ENCODE results near the gene CTPS2.
"Not testable (repeated sequence)": the region's sequence is repeated elsewhere in the genome, so short reads cannot be mapped to it uniquely, and the experiment has no call there.

Gene CTPS2

GRCh38 chrX:16712548-16713155 lies at the start of gene CTPS2:
Gene CTPS2, minus strand, starts transcription at chrX:16712669. Its CDS starts 9,767 bp downstream, at chrX:16702902.
- DNase-seq = peak; percentile 13

DNA sequence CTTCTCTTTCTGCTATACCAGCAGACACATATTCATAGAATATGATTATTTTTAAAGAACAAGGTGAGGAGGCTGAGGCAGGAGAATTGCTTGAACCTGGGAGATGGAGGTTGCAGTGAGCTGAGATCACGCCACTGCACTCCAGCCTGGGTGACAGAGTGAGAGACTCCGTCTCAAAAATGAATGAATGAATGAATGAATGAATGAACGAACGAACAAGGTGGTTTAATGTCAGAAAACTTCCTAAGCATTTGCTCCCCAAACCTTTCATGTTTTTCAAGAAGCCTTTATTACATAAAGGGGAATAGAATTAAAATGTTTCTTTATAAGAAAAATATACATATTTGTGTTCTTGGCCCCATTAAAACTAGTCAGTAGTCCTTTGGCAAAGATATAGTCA lies 49.0 kb upstream of the CTPS2 start:
- not testable (repeated sequence) for DNase-seq

DNA sequence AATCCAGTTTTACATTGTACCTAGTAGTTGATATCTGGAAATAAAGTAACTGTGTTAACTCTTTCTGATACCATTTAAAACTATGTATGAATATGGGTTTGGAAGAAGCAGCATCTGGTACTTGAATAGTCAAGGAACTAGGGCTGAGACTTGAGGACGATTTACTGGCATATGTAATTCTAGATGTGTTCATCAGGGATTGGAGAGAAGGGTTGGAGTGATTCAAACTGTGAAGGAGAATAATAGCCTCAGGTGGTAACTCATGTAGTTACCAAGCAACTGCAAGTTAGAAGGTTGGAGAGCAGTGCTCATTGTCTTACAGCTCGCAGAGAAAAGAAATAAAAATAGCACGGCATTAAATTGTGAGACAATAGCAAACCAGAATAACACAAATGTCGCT lies 44.3 kb upstream of the CTPS2 start:
- no peak for DNase-seq

DNA sequence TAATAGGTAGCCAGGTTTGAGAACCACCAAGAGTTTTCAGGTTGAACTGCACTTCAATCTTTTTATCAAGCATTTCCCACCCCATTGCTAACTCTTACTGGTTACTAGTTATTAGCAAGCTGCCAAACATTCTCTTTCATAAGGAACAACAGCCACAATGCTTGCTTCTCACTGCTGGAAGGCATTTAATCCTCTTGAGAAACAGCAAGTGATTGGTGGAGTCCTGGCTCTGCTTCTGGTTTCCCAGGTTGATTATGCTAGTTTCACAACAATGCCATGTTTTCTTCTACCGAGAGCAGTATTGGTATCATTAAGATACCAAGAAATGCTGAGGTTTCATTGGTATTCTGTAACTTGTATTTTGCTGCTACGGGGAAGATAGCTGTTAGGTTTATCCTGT lies 41.5 kb upstream of the CTPS2 start:
- DNase-seq = no peak

- DNase-seq = no peak
Observed at GRCh38 chrX:16750136-16750535, 37.7 kb upstream of the CTPS2 start.

- no peak for DNase-seq
Observed at GRCh38 chrX:16748425-16748824, 36.0 kb upstream of the CTPS2 start.

GRCh38 chrX:16745659-16746058 lies 33.2 kb upstream of the CTPS2 start:
- no peak for DNase-seq

DNA sequence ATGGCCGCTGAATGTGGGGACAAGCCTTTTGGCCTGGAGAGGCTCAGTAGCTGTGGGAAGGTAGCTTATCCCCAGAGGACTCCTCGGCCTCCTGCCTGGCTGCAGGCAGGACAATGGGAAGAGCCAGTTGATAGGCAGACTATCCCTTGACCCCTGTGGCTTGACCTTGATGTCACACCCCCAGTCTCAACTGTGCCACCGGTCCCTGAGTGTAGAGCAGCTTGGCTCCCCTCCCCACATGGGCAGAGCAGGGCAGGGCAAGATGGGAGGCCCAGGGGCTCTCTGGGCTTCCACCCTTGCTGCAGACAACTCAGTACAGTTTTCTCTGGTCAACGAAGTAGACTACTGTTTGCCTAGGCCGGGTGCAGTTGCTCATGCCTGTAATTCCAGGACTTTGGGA lies 32.6 kb upstream of the CTPS2 start:
- DNase-seq = no peak

DNA sequence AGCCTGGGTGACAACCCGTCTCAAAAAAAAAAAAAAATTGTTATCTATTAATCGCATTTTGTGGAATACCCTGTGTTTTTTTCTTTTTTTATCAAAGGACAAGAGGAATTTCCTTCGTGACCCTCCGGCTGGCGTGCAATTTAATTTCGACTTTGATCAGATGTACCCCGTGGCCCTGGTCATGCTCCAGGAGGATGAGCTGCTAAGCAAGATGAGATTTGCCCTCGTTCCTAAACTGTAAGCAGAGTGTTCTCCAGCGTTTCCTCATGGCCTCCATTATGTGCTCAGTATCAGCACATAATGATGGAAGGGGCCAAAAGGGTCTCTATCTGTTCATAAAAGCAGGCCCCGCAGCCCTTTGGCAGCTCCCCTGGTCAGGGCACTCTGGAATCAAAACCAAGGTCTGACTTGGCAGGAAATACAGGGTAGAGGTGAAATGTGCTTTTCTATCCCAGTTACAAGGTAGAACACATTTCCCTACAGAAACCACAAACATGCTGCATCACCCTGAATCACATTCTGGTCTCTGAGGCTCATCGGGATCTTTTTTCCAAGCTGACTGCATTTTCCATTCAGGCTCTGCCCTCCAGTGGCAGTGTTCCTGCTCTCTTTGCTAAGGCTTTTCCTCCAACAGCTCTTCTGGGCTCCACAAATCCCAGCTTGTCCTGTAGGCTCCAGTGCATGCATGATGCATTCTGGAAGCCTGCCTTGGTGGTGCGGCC lies 31.3 kb upstream of the CTPS2 start:
- no peak for DNase-seq

DNA sequence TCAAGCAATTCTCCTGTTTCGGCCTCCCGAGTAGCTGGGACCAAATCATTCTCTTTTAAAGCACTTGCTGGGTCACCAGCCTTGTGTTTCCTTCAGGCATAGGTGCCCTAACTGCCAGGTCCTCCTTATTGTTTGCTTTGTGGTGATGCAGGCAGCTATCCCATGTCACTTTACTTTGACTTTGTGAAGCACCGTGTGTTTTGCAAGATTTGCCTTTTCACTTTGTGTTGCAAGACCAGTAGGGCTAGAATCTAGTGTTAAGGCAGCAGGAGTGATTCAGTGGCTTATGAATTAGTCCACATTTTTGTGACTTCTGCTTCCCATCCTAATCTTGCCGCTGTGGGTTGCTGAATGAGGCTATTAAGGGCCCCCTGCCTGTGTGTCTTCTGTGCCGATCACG lies 27.1 kb upstream of the CTPS2 start:
- no peak for DNase-seq

GRCh38 chrX:16737024-16737423 lies 24.6 kb upstream of the CTPS2 start:
- DNase-seq = no peak

GRCh38 chrX:16733013-16733412 lies 20.5 kb upstream of the CTPS2 start:
- no peak for DNase-seq

GRCh38 chrX:16730450-16730849 lies 18.0 kb upstream of the CTPS2 start:
- DNase-seq = no peak

GRCh38 chrX:16727637-16728036 lies 15.2 kb upstream of the CTPS2 start:
- DNase-seq = no peak

- not testable (repeated sequence) for DNase-seq
Observed at GRCh38 chrX:16726347-16726988, 14.0 kb upstream of the CTPS2 start.

GRCh38 chrX:16725072-16725471 lies 12.6 kb upstream of the CTPS2 start:
- no peak for DNase-seq

DNA sequence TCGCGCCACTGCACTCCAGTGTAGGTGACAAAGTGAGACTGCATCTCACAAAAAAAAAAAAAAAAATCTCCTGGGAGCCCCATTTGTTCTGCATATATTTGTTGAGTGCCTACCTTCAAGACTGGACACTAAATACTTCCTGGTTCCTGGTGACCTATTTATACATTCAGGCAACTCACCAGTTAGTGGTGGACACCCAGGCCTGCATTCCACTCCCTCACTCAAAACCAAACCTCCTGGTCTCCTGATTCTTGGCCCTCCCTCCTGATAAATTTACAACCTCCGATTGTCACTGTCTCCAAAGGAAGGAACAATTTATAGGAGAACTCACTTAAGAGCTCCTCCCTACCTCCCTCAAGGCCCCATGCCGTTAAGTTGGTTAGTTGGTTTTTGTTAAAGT lies 10.0 kb upstream of the CTPS2 start:
- no peak for DNase-seq

GRCh38 chrX:16719334-16720084 lies 7.0 kb upstream of the CTPS2 start, which contains the start of gene SYAP1:
Gene SYAP1, plus strand, starts transcription at chrX:16719612. Its CDS starts 113 bp downstream, at chrX:16719725.
- peak; percentile 72 for DNase-seq

GRCh38 chrX:16718824-16719333 lies 6.4 kb upstream of the CTPS2 start:
- no peak for DNase-seq

DNA sequence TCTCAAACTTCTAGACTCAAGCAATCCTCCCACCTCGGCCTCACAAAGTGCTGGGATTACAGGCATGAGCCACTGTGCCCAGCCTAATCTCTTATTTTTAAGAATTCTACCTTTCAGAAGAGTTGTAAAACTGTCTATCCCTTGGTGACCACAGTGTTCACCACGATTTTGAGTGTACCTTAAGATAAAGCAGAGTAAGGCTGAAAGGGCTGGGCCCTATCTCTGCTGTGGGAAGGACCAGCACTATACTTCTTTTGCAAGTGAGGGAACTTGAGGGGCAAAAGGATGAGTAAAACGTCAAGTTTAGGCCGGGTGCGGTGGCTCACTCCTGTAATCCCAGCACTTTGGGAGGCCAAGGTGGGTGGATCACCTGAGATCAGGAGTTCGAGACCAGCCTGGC lies 4.0 kb upstream of the CTPS2 start:
- DNase-seq = not testable (repeated sequence)

- DNase-seq = not testable (repeated sequence)
Observed at GRCh38 chrX:16715638-16716037, 3.2 kb upstream of the CTPS2 start.

DNA sequence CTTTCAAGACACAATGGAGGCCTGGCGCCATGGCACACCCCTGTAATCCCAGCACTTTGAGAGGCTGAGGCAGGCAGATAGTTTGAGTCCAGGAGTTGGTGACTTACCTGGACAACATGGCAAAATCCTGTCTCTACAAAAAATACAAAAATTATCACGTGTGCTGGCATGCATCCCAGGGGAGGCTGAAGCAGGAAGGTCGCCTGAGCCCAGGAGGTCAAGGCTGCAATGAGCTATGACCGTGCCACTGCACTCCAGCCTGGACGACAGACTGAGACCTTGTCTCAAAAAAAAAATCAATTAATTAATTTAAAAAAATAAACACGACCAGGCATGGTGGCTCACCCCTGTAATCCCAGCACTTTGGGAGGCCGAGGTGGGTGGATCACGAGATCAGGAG lies 2.0 kb upstream of the CTPS2 start:
- no peak for DNase-seq

GRCh38 chrX:16711893-16712547 lies 449 bp downstream of the CTPS2 start:
- DNase-seq = no peak
